PC-3 (cell line): ENCODE data around the gene PTPRD. TPM values are rescaled to one million over a fixed set of nuclear protein-coding genes. Genes with fewer than 3 reads are reported as not detected.

Experiments used
- ATAC-seq: fragments of 200-7000 bp; cut with Tn5 transposase; 2 replicates; pipeline ENCODE4 v1.9.1; 2020; ENCODE audit warnings: mild to moderate bottlenecking, moderate library complexity
- BruUV-seq: library from RNA; stranded (reverse); fragments of 400-500 nt; replicated peaks from 2 replicates; lab custom pipeline; 2021; lab: Mats Ljungman, UMichigan
- CTCF ChIA-PET: fragments of 300-600 bp; sonication (Branson Sonifier 250); formaldehyde crosslinking; loops from one replicate; lab custom pipeline; 2022; ENCODE audit warnings: antibody characterized with exemption; lab: Charles Lee
- POLR2A ChIA-PET: fragments of 300-600 bp; sonication (Branson Sonifier 250); formaldehyde crosslinking; loops from one replicate; lab custom pipeline; 2022; ENCODE audit warnings: antibody characterized with exemption; ENCODE audit not compliant: unreplicated experiment; lab: Charles Lee
- DNase-seq: peaks from one replicate; pipeline ENCODE4 v3.0.0-alpha.2; 2015
- H2AFZ ChIP-seq: fragments of 300-600 bp; sonication (generic); 2 replicates; pipeline ENCODE4 v1.6.0; 2016; ENCODE audit warnings: antibody characterized with exemption, low read length
- H3F3A ChIP-seq: fragments of 300-600 bp; sonication (generic); one replicate; pipeline ENCODE4 v1.6.0; 2017; ENCODE audit warnings: antibody characterized with exemption, low read length, control low read depth, mild to moderate bottlenecking; ENCODE audit not compliant: unreplicated experiment
- H3K27ac ChIP-seq: fragments of 300-600 bp; sonication (generic); 2 replicates; pipeline ENCODE4 v1.5.1; 2016; ENCODE audit warnings: mild to moderate bottlenecking, low read length
- H3K27me3 ChIP-seq: fragments of 300-600 bp; sonication (generic); 2 replicates; pipeline ENCODE4 v1.6.1; 2016; ENCODE audit warnings: low read length, mixed read lengths
- H3K36me3 ChIP-seq: fragments of 300-600 bp; sonication (generic); 2 replicates; pipeline ENCODE4 v1.6.1; 2016; ENCODE audit warnings: low read depth, mixed run types, low read length, mixed read lengths
- H3K4me1 ChIP-seq: fragments of 300-600 bp; sonication (generic); 2 replicates; pipeline ENCODE4 v1.5.1; 2016; ENCODE audit warnings: low read length; ENCODE audit not compliant: insufficient read depth
- H3K4me2 ChIP-seq: fragments of 300-600 bp; sonication (generic); 2 replicates; pipeline ENCODE4 v1.6.0; 2016; ENCODE audit warnings: low read length
- H3K4me3 ChIP-seq: fragments of 300-600 bp; sonication (generic); 2 replicates; pipeline ENCODE4 v1.5.1; 2016; ENCODE audit warnings: mild to moderate bottlenecking, low read length, mixed read lengths
- H3K79me2 ChIP-seq: fragments of 300-600 bp; sonication (generic); 2 replicates; pipeline ENCODE4 v1.6.1; 2017; ENCODE audit warnings: low read length, mixed read lengths
- H3K9ac ChIP-seq: fragments of 300-600 bp; sonication (generic); 2 replicates; pipeline ENCODE4 v1.6.0; 2016; ENCODE audit warnings: mild to moderate bottlenecking, low read length
- H3K9me2 ChIP-seq: fragments of 300-600 bp; sonication (generic); replicated peaks from 2 replicates; pipeline ENCODE4 v1.6.1; 2016; ENCODE audit warnings: mixed run types, low read length, mixed read lengths
- H3K9me3 ChIP-seq: fragments of 300-600 bp; sonication (generic); 2 replicates; pipeline ENCODE4 v1.6.1; 2016; ENCODE audit warnings: low read length, mixed read lengths
- H4K20me1 ChIP-seq: fragments of 300-600 bp; sonication (generic); 2 replicates; pipeline ENCODE4 v1.6.1; 2016; ENCODE audit warnings: low read length, mixed read lengths
- CTCF ChIP-seq: fragments of 300-600 bp; sonication (generic); conservative IDR thresholded peaks from 2 replicates; pipeline ENCODE4 v1.5.1; 2017; ENCODE audit warnings: antibody characterized with exemption, low read depth, mild to moderate bottlenecking, low read length
- EZH2 ChIP-seq: fragments of 300-600 bp; sonication (generic); IDR thresholded peaks from one replicate; pipeline ENCODE4 v1.6.1; 2017; ENCODE audit warnings: antibody characterized with exemption, mild to moderate bottlenecking, low read length; ENCODE audit not compliant: unreplicated experiment
- EZH2phosphoT487 ChIP-seq: fragments of 300-600 bp; sonication (generic); IDR thresholded peaks from 2 replicates; pipeline ENCODE4 v1.6.1; 2018; ENCODE audit warnings: mild to moderate bottlenecking, antibody characterized with exemption, low read length, borderline replicate concordance
- intact Hi-C: fragments of 100-400 bp; cut with micrococcal nuclease; formaldehyde crosslinking; loops from 2 replicates; pipeline ENCODE4 v1.9.0; 2023
- total RNA-seq: library from RNA; depleted of rRNA; stranded (reverse); fragments of >200 nt; gene quantifications from 2 replicates; pipeline ENCODE4 v1.2.3, GENCODE V29; 2014

PTPRD gene
- total RNA-seq, 1 experiment from 2014 or later, result not detected

- Histone ChIP-seq H4K20me1 (no peaks in the 10 kb centered on the region), H3K79me2 (no peaks in the 10 kb centered on the region), H3K36me3 (no peaks in the 10 kb centered on the region), H3K27me3 (no peaks in the 10 kb centered on the region), H2AFZ (no peak overlapping the region), H3K9me3 (no peaks in the 10 kb centered on the region), H3K27ac (no peak overlapping the region), H3K9ac (no peak overlapping the region), H3K4me3 (no peak overlapping the region), H3K4me2 (no peak overlapping the region), H3F3A (no peaks in the 10 kb centered on the region), H3K4me1 (no peaks in the 10 kb centered on the region), H3K9me2 (no peaks in the 10 kb centered on the region)
- no TSS peak for BruUV-seq
- TF ChIP-seq EZH2phosphoT487 (no peak), EZH2 (no peak), CTCF (no peak)
- DNase-seq (no peak), ATAC-seq (no peak)
- ChIA-PET POLR2A (no interaction called here), CTCF (no interaction called here)
- intact Hi-C loops, result no loop called here
These were observed 597.9 kb downstream of the PTPRD start for GRCh38 chr9:10014889-10015288.

GRCh38 chr9:10009401-10009800 is 603.4 kb downstream of the PTPRD start:
- no peaks in the 10 kb centered on the region for H4K20me1 ChIP-seq
- ATAC-seq (no peak), DNase-seq (no peak)
- H3K27ac ChIP-seq, result no peak overlapping the region
- no TSS peak for BruUV-seq
- H3K9ac ChIP-seq, result no peak overlapping the region
- no peak overlapping the region for H2AFZ ChIP-seq
- no peaks in the 10 kb centered on the region for H3F3A ChIP-seq
- no peaks in the 10 kb centered on the region for H3K9me2 ChIP-seq
- no peak overlapping the region for H3K4me3 ChIP-seq
- ChIA-PET CTCF (no interaction called here), POLR2A (no interaction called here)
- intact Hi-C loops, result no loop called here
- no peaks in the 10 kb centered on the region for H3K27me3 ChIP-seq
- H3K4me1 ChIP-seq, result no peaks in the 10 kb centered on the region
- no peaks in the 10 kb centered on the region for H3K9me3 ChIP-seq
- TF ChIP-seq EZH2phosphoT487 (no peak), CTCF (no peak), EZH2 (no peak)
- H3K36me3 ChIP-seq, result no peaks in the 10 kb centered on the region
- no peaks in the 10 kb centered on the region for H3K79me2 ChIP-seq
- no peak overlapping the region for H3K4me2 ChIP-seq

GRCh38 chr9:10008101-10008799 is 604.6 kb downstream of the PTPRD start:
- no peak for ATAC-seq
- Histone ChIP-seq H3K27me3 (no peaks in the 10 kb centered on the region), H3K9me2 (no peaks in the 10 kb centered on the region), H3K9ac (no peak overlapping the region), H3F3A (no peaks in the 10 kb centered on the region), H3K27ac (no peak overlapping the region), H2AFZ (no peak overlapping the region), H3K79me2 (no peaks in the 10 kb centered on the region), H4K20me1 (no peaks in the 10 kb centered on the region), H3K9me3 (no peaks in the 10 kb centered on the region), H3K4me2 (no peak overlapping the region), H3K36me3 (no peaks in the 10 kb centered on the region), H3K4me3 (no peak overlapping the region), H3K4me1 (no peaks in the 10 kb centered on the region)
- ChIA-PET CTCF (no interaction called here), POLR2A (no interaction called here)
- no peak for DNase-seq
- TF ChIP-seq EZH2phosphoT487, result no peak
- TF ChIP-seq EZH2, result no peak
- TF ChIP-seq CTCF, result no peak
- intact Hi-C loops, result no loop called here
- BruUV-seq, result no TSS peak
